Thyroid gland (tissue), 4 donors: Measurements from ENCODE around the gene GPC6. TPM values are rescaled to one million over a fixed set of nuclear protein-coding genes. Genes with fewer than 3 reads are reported as not detected.
"Not testable (repeated sequence)": the region's sequence is repeated elsewhere in the genome, so short reads cannot be mapped to it uniquely, and the experiment has no call there.

Source experiments
- DNase-seq, 2 donors: peaks; one replicate each; pipeline ENCODE4 v3.0.0-alpha.2; 2019
- H3K27ac ChIP-seq, 3 donors: fragments of 200-600 bp; sonication (generic); 1 replicate in 2 of 3; 2 replicates in 1 of 3; pipeline ENCODE4 v1.5.1; 2016 to 2019; ENCODE audit warnings: mild to moderate bottlenecking in 1 of 3, moderate library complexity in 1 of 3
- H3K27me3 ChIP-seq: fragments of 200-600 bp; sonication (generic); one replicate; pipeline ENCODE4 v1.5.1; 2019
- H3K36me3 ChIP-seq, 2 donors: fragments of 200-600 bp; sonication (generic); one replicate each; pipeline ENCODE4 v1.5.1; 2016 to 2019
- H3K4me1 ChIP-seq, 2 donors: fragments of 200-600 bp; sonication (generic); one replicate each; pipeline ENCODE4 v1.5.1; 2017 to 2019
- H3K4me3 ChIP-seq, 3 donors: fragments of 200-600 bp; sonication (generic); replicated peaks in 1 of 3; 1 replicate in 2 of 3; 2 replicates in 1 of 3; pipeline ENCODE4 v1.5.1; 2016; ENCODE audit warnings: mild to moderate bottlenecking in 1 of 3
- H3K9me3 ChIP-seq: fragments of 200-600 bp; sonication (generic); one replicate; pipeline ENCODE4 v1.5.1; 2017
- CTCF ChIP-seq, 6 experiments: fragments of 200-600 bp in 3 of 6; fragments of 450-650 bp in 3 of 6; sonication (generic) in 3 of 6; IDR thresholded peaks; one replicate each; pipeline ENCODE4 v1.5.1; 2016 to 2019; ENCODE audit warnings: antibody characterized with exemption in 6 of 6, mild to moderate bottlenecking in 2 of 6, inconsistent platforms in 1 of 6, moderate library complexity in 1 of 6
- POLR2A ChIP-seq, 2 donors: fragments of 450-650 bp; IDR thresholded peaks; one replicate each; pipeline ENCODE4 v1.6.1; 2017; ENCODE audit warnings: antibody characterized with exemption in 2 of 2, mild to moderate bottlenecking in 2 of 2, moderate library complexity in 1 of 2
- WGBS, 2 donors: methylation state at CpG; one replicate each; pipeline ENCODE4 v1.1.5; 2017; 5-methylcytosine and 5-hydroxymethylcytosine counted together
- intact Hi-C: fragments of 100-400 bp; cut with DNase I; formaldehyde crosslinking; loops from one replicate; pipeline ENCODE4 v1.15.1; 2023
- total RNA-seq, 4 donors: library from RNA; depleted of rRNA; stranded (reverse); fragments of >200 nt; gene quantifications; one replicate each; pipeline ENCODE4 v1.2.3, GENCODE V29; 2016

The GPC6 gene
- total RNA-seq, 4 donors from 2014 or later, result 2.8 to 13.4 (median 7.5) TPM

- intact Hi-C loops, result no loop called here
- Histone ChIP-seq H3K4me1 (no peaks in the 10 kb centered on the region), H3K36me3 (no peaks in the 10 kb centered on the region), H3K27me3 (no peaks in the 10 kb centered on the region), H3K27ac (no peak overlapping the region), H3K9me3 (no peaks in the 10 kb centered on the region), H3K4me3 (no peak overlapping the region)
- TF ChIP-seq POLR2A (IDR thresholded peaks at IDR 0.05), result no peak
- TF ChIP-seq CTCF (IDR thresholded peaks at IDR 0.05), result no peak
- DNase-seq, result no peak
- WGBS, 2 donors, result 92 to 94% methylated on average over 6 of the region's 6 CpGs
Observed at GRCh38 chr13:94201022-94201421, 974.4 kb downstream of the GPC6 start.

GRCh38 chr13:94204163-94204562 lies 977.6 kb downstream of the GPC6 start:
- 90 to 91% methylated on average over 2 of the region's 2 CpGs for WGBS, 2 donors
- H3K4me1 ChIP-seq, result no peaks in the 10 kb centered on the region
- no peaks in the 10 kb centered on the region for H3K27me3 ChIP-seq
- no peak for DNase-seq
- intact Hi-C loops, result no loop called here
- no peaks in the 10 kb centered on the region for H3K36me3 ChIP-seq
- H3K9me3 ChIP-seq, result no peaks in the 10 kb centered on the region
- no peak overlapping the region for H3K27ac ChIP-seq
- no peak overlapping the region for H3K4me3 ChIP-seq
- TF ChIP-seq CTCF (IDR thresholded peaks at IDR 0.05) (no peak), POLR2A (IDR thresholded peaks at IDR 0.05) (no peak)

GRCh38 chr13:94204946-94205345 lies 978.3 kb downstream of the GPC6 start:
- Histone ChIP-seq H3K27me3 (no peaks in the 10 kb centered on the region), H3K4me1 (no peaks in the 10 kb centered on the region), H3K36me3 (no peaks in the 10 kb centered on the region), H3K9me3 (no peaks in the 10 kb centered on the region), H3K27ac (no peak overlapping the region), H3K4me3 (no peak overlapping the region)
- intact Hi-C loops, result no loop called here
- WGBS, 2 donors, result 56 to 65% methylated on average over 2 of the region's 2 CpGs
- no peak for TF ChIP-seq POLR2A (IDR thresholded peaks at IDR 0.05)
- TF ChIP-seq CTCF (IDR thresholded peaks at IDR 0.05), result no peak
- no peak for DNase-seq

GRCh38 chr13:94205896-94206295 lies 979.3 kb downstream of the GPC6 start:
- Histone ChIP-seq H3K27me3 (no peaks in the 10 kb centered on the region), H3K4me3 (no peak overlapping the region), H3K27ac (no peak overlapping the region), H3K4me1 (peaks cover 0 to 4% of the 10 kb centered on the region in 2 donors), H3K9me3 (no peaks in the 10 kb centered on the region), H3K36me3 (no peaks in the 10 kb centered on the region)
- DNase-seq, result no peak
- 79 to 88% methylated on average over 3 of the region's 3 CpGs for WGBS, 2 donors
- intact Hi-C loops, result no loop called here
- TF ChIP-seq CTCF (IDR thresholded peaks at IDR 0.05) (no peak), POLR2A (IDR thresholded peaks at IDR 0.05) (no peak)

GRCh38 chr13:94209117-94209516 lies 982.5 kb downstream of the GPC6 start:
- DNase-seq, result no peak
- TF ChIP-seq CTCF (IDR thresholded peaks at IDR 0.05), result no peak
- no peak for TF ChIP-seq POLR2A (IDR thresholded peaks at IDR 0.05)

GRCh38 chr13:94209913-94210312 lies 983.3 kb downstream of the GPC6 start:
- intact Hi-C loops, H3K27ac ChIP-seq, H3K4me3 ChIP-seq, DNase-seq, H3K9me3 ChIP-seq, H3K27me3 ChIP-seq, H3K4me1 ChIP-seq, H3K36me3 ChIP-seq: not testable (repeated sequence)
- WGBS, 2 donors, result 94 to 95% methylated on average over 4 of the region's 4 CpGs

More at GRCh38 chr13:94209117-94209516, 982.5 kb downstream of the GPC6 start:
- Histone ChIP-seq H3K4me3 (no peak overlapping the region), H3K27me3 (no peaks in the 10 kb centered on the region), H3K27ac (no peak overlapping the region), H3K9me3 (no peaks in the 10 kb centered on the region), H3K4me1 (peaks cover 0 to 6% of the 10 kb centered on the region in 2 donors), H3K36me3 (no peaks in the 10 kb centered on the region)
- intact Hi-C loops, result no loop called here
